BLaER1 (cell line): ENCODE data around the gene TCF25.

Experiments
- H3K27ac ChIP-seq: shearing (Covaris generic); formaldehyde crosslinking; 2 replicates; pipeline ENCODE4 v1.8.1; 2022
- H3K27me3 ChIP-seq: shearing (Covaris generic); formaldehyde crosslinking; 2 replicates; pipeline ENCODE4 v1.8.1; 2022
- H3K36me3 ChIP-seq: shearing (Covaris generic); formaldehyde crosslinking; 2 replicates; pipeline ENCODE4 v1.8.1; 2022
- H3K4me1 ChIP-seq: shearing (Covaris generic); formaldehyde crosslinking; 2 replicates; pipeline ENCODE4 v1.8.1; 2022
- H3K4me2 ChIP-seq: shearing (Covaris generic); formaldehyde crosslinking; 2 replicates; pipeline ENCODE4 v1.8.1; 2022
- H3K4me3 ChIP-seq: shearing (Covaris generic); formaldehyde crosslinking; 2 replicates; pipeline ENCODE4 v1.8.1; 2022
- H3K9ac ChIP-seq: shearing (Covaris generic); formaldehyde crosslinking; 2 replicates; pipeline ENCODE4 v1.8.1; 2022
- H3K9me3 ChIP-seq: shearing (Covaris generic); formaldehyde crosslinking; 2 replicates; pipeline ENCODE4 v1.8.1; 2022
- H4K20me1 ChIP-seq: shearing (Covaris generic); formaldehyde crosslinking; 2 replicates; pipeline ENCODE4 v1.8.1; 2022
- Cebpa-rat ChIP-seq: shearing (Covaris generic); IDR thresholded peaks from 2 replicates; pipeline ENCODE4 v1.8.1; 2022

Gene TCF25

DNA sequence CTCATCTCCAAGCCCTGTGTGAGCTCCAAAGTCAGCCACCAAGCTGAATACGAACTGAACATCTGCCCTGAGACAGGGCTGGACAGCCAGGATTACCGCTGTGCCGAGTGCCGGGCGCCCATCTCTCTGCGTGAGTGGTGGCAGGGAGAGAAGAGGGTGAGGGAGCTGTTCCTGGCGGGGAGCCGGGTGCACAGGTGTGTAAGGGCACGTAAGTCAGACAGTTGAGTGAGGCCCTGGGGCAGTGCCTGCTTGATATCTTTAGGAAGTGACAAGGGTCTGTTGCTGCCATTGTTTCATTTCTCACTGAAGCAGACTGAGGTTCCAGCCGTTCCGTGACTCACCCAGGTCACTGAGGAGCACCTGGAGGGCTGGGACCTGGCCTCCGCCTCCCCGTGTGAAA lies 87.6 kb downstream of the TCF25 start:
- H3K9me3 ChIP-seq: no peaks in the 10 kb centered on the region
- no peaks in the 10 kb centered on the region for H3K27me3 ChIP-seq
- H3K36me3 ChIP-seq: peaks cover 91% of the 10 kb centered on the region
- no peak overlapping the region for H3K9ac ChIP-seq
- no peak for TF ChIP-seq Cebpa-rat
- H3K4me1 ChIP-seq: peaks cover 15% of the 10 kb centered on the region; the same call in 1 of the 2 replicates
- no peak overlapping the region for H3K4me2 ChIP-seq
- H3K4me3 ChIP-seq: no peak overlapping the region
- H3K27ac ChIP-seq: no peak overlapping the region
- peaks cover 18% of the 10 kb centered on the region; the same call in 1 of the 2 replicates for H4K20me1 ChIP-seq
